GM12865 (cell line): ENCODE data around the gene GPC3.

Experiments
- DNase-seq: peaks from one replicate; pipeline ENCODE4 v3.0.0; 2010; ENCODE audit warnings: low read depth
- H3K4me3 ChIP-seq: 2 replicates; pipeline ENCODE4 v1.5.1; 2011; ENCODE audit warnings: mild to moderate bottlenecking, low read depth, low read length, control low read depth
- TF ChIP-seq, protein P1 (sequence below): IDR thresholded peaks from 2 replicates; pipeline ENCODE4 v1.5.1; 2011; ENCODE audit warnings: low read length, control low read depth, low read depth, inconsistent platforms; ENCODE audit not compliant: insufficient read depth; ENCODE audit errors: missing control alignments

Gene GPC3

DNA sequence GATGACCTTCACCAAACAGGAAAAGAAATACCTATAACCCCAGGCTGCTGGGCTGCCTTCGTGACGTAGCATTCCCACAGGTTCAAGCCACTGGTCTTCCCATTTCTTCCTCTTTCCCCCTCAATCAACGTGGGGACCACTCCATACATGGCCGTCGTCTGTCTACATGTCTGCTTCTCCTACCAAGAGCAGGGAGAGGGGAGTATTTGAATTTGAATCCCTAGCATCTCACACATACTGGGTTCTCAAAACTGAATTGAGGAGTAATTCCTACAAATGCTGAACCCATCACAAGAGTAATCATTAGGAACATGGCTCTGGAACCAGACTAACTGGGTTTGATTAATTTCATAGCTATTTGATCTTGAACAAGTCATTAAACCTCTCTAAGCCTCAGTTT is 17.3 kb downstream of the GPC3 start:
- DNase-seq = no peak
- TF ChIP-seq, protein P1, sequence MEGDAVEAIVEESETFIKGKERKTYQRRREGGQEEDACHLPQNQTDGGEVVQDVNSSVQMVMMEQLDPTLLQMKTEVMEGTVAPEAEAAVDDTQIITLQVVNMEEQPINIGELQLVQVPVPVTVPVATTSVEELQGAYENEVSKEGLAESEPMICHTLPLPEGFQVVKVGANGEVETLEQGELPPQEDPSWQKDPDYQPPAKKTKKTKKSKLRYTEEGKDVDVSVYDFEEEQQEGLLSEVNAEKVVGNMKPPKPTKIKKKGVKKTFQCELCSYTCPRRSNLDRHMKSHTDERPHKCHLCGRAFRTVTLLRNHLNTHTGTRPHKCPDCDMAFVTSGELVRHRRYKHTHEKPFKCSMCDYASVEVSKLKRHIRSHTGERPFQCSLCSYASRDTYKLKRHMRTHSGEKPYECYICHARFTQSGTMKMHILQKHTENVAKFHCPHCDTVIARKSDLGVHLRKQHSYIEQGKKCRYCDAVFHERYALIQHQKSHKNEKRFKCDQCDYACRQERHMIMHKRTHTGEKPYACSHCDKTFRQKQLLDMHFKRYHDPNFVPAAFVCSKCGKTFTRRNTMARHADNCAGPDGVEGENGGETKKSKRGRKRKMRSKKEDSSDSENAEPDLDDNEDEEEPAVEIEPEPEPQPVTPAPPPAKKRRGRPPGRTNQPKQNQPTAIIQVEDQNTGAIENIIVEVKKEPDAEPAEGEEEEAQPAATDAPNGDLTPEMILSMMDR = no peak
- H3K4me3 ChIP-seq = no peak overlapping the region

GRCh38 chrX:133966199-133966598 is 19.2 kb downstream of the GPC3 start:
- TF ChIP-seq, protein P1 = no peak
- H3K4me3 ChIP-seq = no peak overlapping the region
- no peak for DNase-seq

GRCh38 chrX:133965321-133965720 is 20.1 kb downstream of the GPC3 start:
- DNase-seq = no peak
- no peak overlapping the region for H3K4me3 ChIP-seq
- TF ChIP-seq, protein P1 = no peak

DNA sequence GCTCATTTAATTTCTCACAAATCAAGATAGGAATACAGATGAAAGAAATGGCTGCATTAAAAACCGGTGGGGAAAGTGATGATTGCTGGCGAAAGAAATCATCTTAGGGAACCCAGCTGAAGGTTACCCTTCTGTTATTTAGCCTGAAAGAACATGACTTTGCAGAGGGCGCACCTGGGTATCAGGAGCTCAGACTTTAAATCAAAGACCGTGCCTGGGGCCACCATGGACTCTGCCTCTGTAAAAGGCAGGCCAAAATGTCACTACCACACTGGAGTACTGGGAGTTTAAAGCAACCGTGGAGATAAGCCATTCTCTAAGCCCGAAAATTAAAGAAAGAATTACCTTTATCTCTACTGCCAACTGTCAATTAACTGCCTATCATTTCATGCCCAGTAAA is 24.3 kb downstream of the GPC3 start:
- no peak for DNase-seq
- TF ChIP-seq, protein P1 = no peak
- no peak overlapping the region for H3K4me3 ChIP-seq

DNA sequence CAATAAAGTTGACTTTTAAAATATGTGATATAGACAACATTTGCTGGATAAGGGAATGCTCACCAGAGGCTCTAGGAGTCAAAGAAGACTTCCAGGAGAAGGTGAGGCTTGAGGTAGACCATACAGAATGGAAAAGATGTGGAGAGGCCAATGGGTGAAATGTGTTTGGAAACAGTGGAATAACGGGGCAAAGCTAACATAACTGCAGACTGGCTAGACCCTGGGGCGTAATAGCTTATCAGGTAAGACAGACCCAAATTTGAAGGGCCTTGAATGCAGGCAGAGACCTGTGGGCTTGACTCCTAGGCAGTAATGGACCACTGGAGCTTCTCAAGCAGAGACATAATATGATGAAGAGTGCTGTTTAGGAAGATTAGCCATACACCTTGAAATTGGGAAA is 25.4 kb downstream of the GPC3 start:
- TF ChIP-seq, protein P1 = no peak
- no peak overlapping the region for H3K4me3 ChIP-seq
- DNase-seq = no peak

- no peak overlapping the region for H3K4me3 ChIP-seq
- DNase-seq = no peak
- TF ChIP-seq, protein P1 = no peak
Observed at GRCh38 chrX:133958997-133959688, 26.3 kb downstream of the GPC3 start.
